ENCODE data around the gene BCL2A1. TPM values are rescaled to one million over a fixed set of nuclear protein-coding genes. Genes with fewer than 3 reads are reported as not detected.

Gene BCL2A1
- total RNA-seq, 4 donors from 2014 or later = 0.97 to 12.6 (median 1.3) TPM; not detected in 1

- H3K36me3 ChIP-seq = no peaks in the 10 kb centered on the region
- no peaks in the 10 kb centered on the region for H3K27me3 ChIP-seq
- DNase-seq = no peak
- TF ChIP-seq POLR2A (IDR thresholded peaks at IDR 0.05) (no peak), CTCF (IDR thresholded peaks at IDR 0.05) (no peak)
- H3K27ac ChIP-seq = no peak overlapping the region
- H3K9me3 ChIP-seq = no peaks in the 10 kb centered on the region
- H3K4me1 ChIP-seq = no peaks in the 10 kb centered on the region
- intact Hi-C loops (cut with DNase I; ENCODE audit: low total_unique reads) = no loop called here
- no peak overlapping the region for H3K4me3 ChIP-seq
Observed at GRCh38 chr15:79994615-79995014, 23.6 kb upstream of the BCL2A1 start.

- intact Hi-C loops (cut with DNase I; ENCODE audit: low total_unique reads) = no loop called here
- Histone ChIP-seq H3K27me3 (no peaks in the 10 kb centered on the region), H3K27ac (no peak overlapping the region), H3K4me3 (no peak overlapping the region), H3K9me3 (no peaks in the 10 kb centered on the region), H3K36me3 (no peaks in the 10 kb centered on the region), H3K4me1 (no peaks in the 10 kb centered on the region)
- TF ChIP-seq POLR2A (IDR thresholded peaks at IDR 0.05) (no peak), CTCF (IDR thresholded peaks at IDR 0.05) (no peak)
- no peak for DNase-seq
Observed at GRCh38 chr15:79991826-79992225, 20.8 kb upstream of the BCL2A1 start.

GRCh38 chr15:79990997-79991334 is 20.0 kb upstream of the BCL2A1 start:
- H3K27me3 ChIP-seq = no peaks in the 10 kb centered on the region
- H3K36me3 ChIP-seq = no peaks in the 10 kb centered on the region
- H3K4me3 ChIP-seq = no peak overlapping the region
- H3K27ac ChIP-seq = no peak overlapping the region
- TF ChIP-seq CTCF (IDR thresholded peaks at IDR 0.05) (no peak), POLR2A (IDR thresholded peaks at IDR 0.05) (no peak)
- intact Hi-C loops (cut with DNase I; ENCODE audit: low total_unique reads) = no loop called here
- no peaks in the 10 kb centered on the region for H3K9me3 ChIP-seq
- no peaks in the 10 kb centered on the region for H3K4me1 ChIP-seq
- no peak for DNase-seq

GRCh38 chr15:79990280-79990996 is 19.4 kb upstream of the BCL2A1 start:
- Histone ChIP-seq H3K9me3 (no peaks in the 10 kb centered on the region), H3K4me3 (no peak overlapping the region), H3K27me3 (no peaks in the 10 kb centered on the region), H3K27ac (no peak overlapping the region), H3K36me3 (no peaks in the 10 kb centered on the region), H3K4me1 (no peaks in the 10 kb centered on the region)
- no peak for DNase-seq
- TF ChIP-seq POLR2A (IDR thresholded peaks at IDR 0.05) (no peak), CTCF (IDR thresholded peaks at IDR 0.05) (no peak)
- intact Hi-C loops (cut with DNase I; ENCODE audit: low total_unique reads) = no loop called here

- H3K36me3 ChIP-seq = no peaks in the 10 kb centered on the region
- DNase-seq = no peak
- no peak for TF ChIP-seq CTCF (IDR thresholded peaks at IDR 0.05)
- no peak for TF ChIP-seq POLR2A (IDR thresholded peaks at IDR 0.05)
- no peak overlapping the region for H3K4me3 ChIP-seq
- no peaks in the 10 kb centered on the region for H3K27me3 ChIP-seq
- H3K27ac ChIP-seq = no peak overlapping the region
- H3K4me1 ChIP-seq = no peaks in the 10 kb centered on the region
- no peaks in the 10 kb centered on the region for H3K9me3 ChIP-seq
- intact Hi-C loops (cut with DNase I; ENCODE audit: low total_unique reads) = no loop called here
Observed at GRCh38 chr15:79989682-79990081, 18.7 kb upstream of the BCL2A1 start.

Measured in uterus (tissue), 4 donors.